Mesenchymal stem cell (in vitro differentiated cells and primary cell): ENCODE data around the gene ZFPM1.

Experiments used
- DNase-seq: peaks from one replicate; pipeline ENCODE4 v3.0.0-alpha.2; 2013
- H2AFZ ChIP-seq: one replicate; pipeline ENCODE4 v1.6.1; 2013; ENCODE audit warnings: low read depth, mild to moderate bottlenecking, control low read depth, inconsistent platforms, low read length, moderate library complexity
- H2AK5ac ChIP-seq: 2 replicates; pipeline ENCODE4 v1.6.1; 2013; ENCODE audit warnings: low read length, moderate library complexity, mild to moderate bottlenecking, inconsistent platforms; ENCODE audit not compliant: severe bottlenecking
- H2BK120ac ChIP-seq: one replicate; pipeline ENCODE4 v1.6.1; 2013; ENCODE audit warnings: low read depth, mild to moderate bottlenecking, inconsistent platforms, low read length, moderate library complexity
- H2BK12ac ChIP-seq, 2 experiments: one replicate each; pipeline ENCODE4 v1.6.1; 2013; ENCODE audit warnings: inconsistent platforms in 2 of 2, low read length in 2 of 2, mild to moderate bottlenecking in 2 of 2, moderate library complexity in 2 of 2, control low read depth in 1 of 2
- H2BK15ac ChIP-seq: one replicate; pipeline ENCODE4 v1.6.1; 2013; ENCODE audit warnings: mild to moderate bottlenecking, low read depth, inconsistent platforms; ENCODE audit not compliant: poor library complexity, severe bottlenecking
- H2BK5ac ChIP-seq: 2 replicates; pipeline ENCODE4 v1.6.1; 2013; ENCODE audit warnings: low read depth, mild to moderate bottlenecking, low read length, control low read depth, inconsistent platforms; ENCODE audit not compliant: poor library complexity, severe bottlenecking
- H3K14ac ChIP-seq, 2 experiments: one replicate each; pipeline ENCODE4 v1.6.1; 2013; ENCODE audit warnings: inconsistent platforms in 2 of 2, low read length in 2 of 2, control low read depth in 1 of 2, mild to moderate bottlenecking in 1 of 2, moderate library complexity in 1 of 2
- H3K18ac ChIP-seq, 2 experiments: one replicate each; pipeline ENCODE4 v1.6.1; 2013; ENCODE audit warnings: inconsistent platforms in 2 of 2, low read length in 2 of 2, control low read depth in 1 of 2, low read depth in 1 of 2, mild to moderate bottlenecking in 1 of 2
- H3K23ac ChIP-seq, 2 experiments: one replicate each; pipeline ENCODE4 v1.6.1; 2013; ENCODE audit warnings: inconsistent platforms in 2 of 2, low read length in 2 of 2, mild to moderate bottlenecking in 2 of 2, moderate library complexity in 2 of 2, control low read depth in 1 of 2
- H3K27ac ChIP-seq: 2 replicates; pipeline ENCODE4 v1.5.1; 2013; ENCODE audit warnings: mild to moderate bottlenecking, moderate library complexity, low read length, control low read depth, inconsistent platforms; ENCODE audit not compliant: poor library complexity, severe bottlenecking
- H3K27me3 ChIP-seq, 2 experiments: 2 replicates each; pipeline versions ENCODE4 v1.6.1 to v1.7.0; 2013; ENCODE audit warnings: low read length in 2 of 2, mild to moderate bottlenecking in 2 of 2, moderate library complexity in 2 of 2, control low read depth in 1 of 2, inconsistent platforms in 1 of 2; ENCODE audit not compliant: control insufficient read depth in 1 of 2, insufficient read depth in 1 of 2
- H3K36me3 ChIP-seq, 2 experiments: 2 replicates each; pipeline versions ENCODE4 v1.6.1 to v1.7.0; 2013; ENCODE audit warnings: low read length in 2 of 2, control low read depth in 1 of 2, inconsistent platforms in 1 of 2, low read depth in 1 of 2, mild to moderate bottlenecking in 1 of 2; ENCODE audit not compliant: insufficient read depth in 2 of 2, control insufficient read depth in 1 of 2
- H3K4ac ChIP-seq, 2 experiments: one replicate each; pipeline ENCODE4 v1.6.1; 2013; ENCODE audit warnings: inconsistent platforms in 2 of 2, low read length in 2 of 2, mild to moderate bottlenecking in 2 of 2, moderate library complexity in 2 of 2, control low read depth in 1 of 2, low read depth in 1 of 2
- H3K4me1 ChIP-seq: 2 replicates; pipeline ENCODE4 v1.6.1; 2013; ENCODE audit warnings: low read depth, low read length, control low read depth; ENCODE audit not compliant: control insufficient read depth, insufficient read depth
- H3K4me2 ChIP-seq: 2 replicates; pipeline ENCODE4 v1.6.1; 2013; ENCODE audit warnings: low read length, mild to moderate bottlenecking, inconsistent platforms; ENCODE audit not compliant: poor library complexity, severe bottlenecking
- H3K4me3 ChIP-seq, 2 experiments: 2 replicates each; pipeline versions ENCODE4 v1.5.1 to v1.7.0; 2013; ENCODE audit warnings: low read length in 2 of 2, mild to moderate bottlenecking in 2 of 2, control low read depth in 1 of 2, low read depth in 1 of 2; ENCODE audit not compliant: insufficient read depth in 1 of 2
- H3K79me1 ChIP-seq: replicated peaks from 2 replicates; pipeline ENCODE4 v1.6.1; 2013; ENCODE audit warnings: mild to moderate bottlenecking, control low read depth, low read length, inconsistent platforms; ENCODE audit not compliant: poor library complexity, severe bottlenecking
- H3K9ac ChIP-seq: 2 replicates; pipeline ENCODE4 v1.7.0; 2013; ENCODE audit warnings: mild to moderate bottlenecking, low read length, moderate library complexity
- H3K9me3 ChIP-seq: 2 replicates; pipeline ENCODE4 v1.7.0; 2013; ENCODE audit warnings: mild to moderate bottlenecking, low read length; ENCODE audit not compliant: control insufficient read depth
- H4K8ac ChIP-seq: one replicate; pipeline ENCODE4 v1.6.1; 2013; ENCODE audit warnings: inconsistent platforms, mild to moderate bottlenecking, low read length, moderate library complexity
- H4K91ac ChIP-seq: one replicate; pipeline ENCODE4 v1.6.1; 2013; ENCODE audit warnings: mild to moderate bottlenecking, low read length, inconsistent platforms
- WGBS: methylation state at CpG from one replicate; pipeline ENCODE4 v1.1.7; 2013; ENCODE audit warnings: mixed read lengths; 5-methylcytosine and 5-hydroxymethylcytosine counted together

Gene ZFPM1

DNA sequence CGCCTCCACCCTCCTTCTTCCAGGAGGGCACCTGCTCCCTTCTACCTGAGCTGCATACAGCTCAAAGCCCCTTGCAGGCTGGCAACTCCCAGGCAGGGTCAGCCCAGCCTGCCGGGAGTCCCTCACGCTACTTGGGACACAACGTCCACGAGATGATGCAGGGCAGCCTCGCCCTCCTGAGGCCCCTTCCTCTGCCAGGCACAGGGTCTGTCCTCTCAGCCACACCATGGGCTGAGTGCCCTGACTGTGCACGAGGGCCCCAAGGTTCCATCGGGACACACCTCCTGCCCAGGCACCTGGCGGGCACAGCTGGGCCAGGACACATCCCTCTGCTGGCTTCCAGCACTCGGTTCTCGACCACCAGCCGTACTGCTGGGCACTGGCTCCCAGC is 86.2 kb downstream of the ZFPM1 start:
- H3K4ac ChIP-seq = no peak overlapping the region
- H3K14ac ChIP-seq = no peak overlapping the region
- H3K9me3 ChIP-seq = peaks cover 32% of the 10 kb centered on the region
- no peak overlapping the region for H3K18ac ChIP-seq
- H4K91ac ChIP-seq = no peak overlapping the region
- H3K23ac ChIP-seq = no peak overlapping the region
- H3K4me3 ChIP-seq = no peak overlapping the region
- H2BK5ac ChIP-seq = no peak overlapping the region
- no peak overlapping the region for H3K9ac ChIP-seq
- H3K27me3 ChIP-seq = peaks cover 17 to 38% of the 10 kb centered on the region in 2 experiments
- H3K79me1 ChIP-seq = peaks cover 6% of the 10 kb centered on the region
- no peak overlapping the region for H2BK15ac ChIP-seq
- H2AK5ac ChIP-seq = no peak overlapping the region
- WGBS = 87% methylated on average over 12 of the region's 12 CpGs
- no peak for DNase-seq
- no peak overlapping the region for H3K27ac ChIP-seq
- no peak overlapping the region for H2BK120ac ChIP-seq
- peaks cover 0 to 19% of the 10 kb centered on the region in 2 experiments for H3K36me3 ChIP-seq
- no peak overlapping the region for H2AFZ ChIP-seq
- no peak overlapping the region for H3K4me2 ChIP-seq
- H2BK12ac ChIP-seq = no peak overlapping the region
- no peak overlapping the region for H4K8ac ChIP-seq
- peaks cover 11% of the 10 kb centered on the region for H3K4me1 ChIP-seq

DNA sequence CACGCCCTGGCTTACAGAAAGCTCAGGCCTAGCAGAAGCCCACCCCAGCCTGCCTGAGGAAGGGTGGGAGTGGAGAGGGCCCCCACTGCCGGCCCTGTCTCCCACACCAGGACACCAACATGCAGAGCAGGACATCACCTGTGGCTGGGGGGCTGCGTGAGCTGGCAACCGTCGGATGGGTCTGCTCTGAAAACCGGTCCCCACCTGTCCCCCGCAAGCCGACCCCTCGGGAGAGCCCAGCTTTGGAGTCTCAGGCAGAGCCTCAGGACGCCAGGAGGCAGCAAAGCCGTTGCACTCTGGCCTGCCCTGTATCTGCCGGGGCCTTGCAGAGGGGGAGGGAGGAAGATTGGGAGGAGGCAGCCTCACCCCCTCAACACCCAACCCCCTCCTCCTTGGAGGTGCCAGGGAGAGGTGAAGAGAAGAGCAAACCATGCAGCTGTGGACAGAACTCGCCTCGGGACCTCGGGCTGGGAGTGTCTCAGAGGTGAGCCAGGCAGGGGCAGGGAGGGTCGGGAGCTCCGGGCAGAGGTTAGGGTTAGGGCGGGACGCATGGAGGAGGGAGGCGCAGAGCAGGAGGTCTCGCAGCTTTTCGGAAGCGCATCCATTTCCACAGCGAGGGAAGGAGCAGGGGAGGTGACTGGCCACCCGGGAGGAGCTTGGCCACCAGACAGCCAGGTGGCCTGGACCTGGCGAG is 86.7 kb downstream of the ZFPM1 start:
- peaks cover 18 to 38% of the 10 kb centered on the region in 2 experiments for H3K27me3 ChIP-seq
- H3K18ac ChIP-seq = no peak overlapping the region
- DNase-seq = no peak
- no peak overlapping the region for H3K14ac ChIP-seq
- no peak overlapping the region for H4K91ac ChIP-seq
- H2BK120ac ChIP-seq = no peak overlapping the region
- H2AFZ ChIP-seq = no peak overlapping the region
- no peak overlapping the region for H3K23ac ChIP-seq
- H2AK5ac ChIP-seq = no peak overlapping the region
- 63% methylated on average over 19 of the region's 26 CpGs for WGBS
- no peak overlapping the region for H2BK5ac ChIP-seq
- no peak overlapping the region for H3K4ac ChIP-seq
- H3K4me1 ChIP-seq = peaks cover 9% of the 10 kb centered on the region
- no peak overlapping the region for H2BK15ac ChIP-seq
- no peak overlapping the region for H3K4me3 ChIP-seq
- H4K8ac ChIP-seq = no peak overlapping the region
- peaks cover 0 to 17% of the 10 kb centered on the region in 2 experiments for H3K36me3 ChIP-seq
- no peak overlapping the region for H2BK12ac ChIP-seq
- peaks cover 6% of the 10 kb centered on the region for H3K79me1 ChIP-seq
- H3K27ac ChIP-seq = no peak overlapping the region
- peaks cover 34% of the 10 kb centered on the region for H3K9me3 ChIP-seq
- H3K9ac ChIP-seq = no peak overlapping the region
- no peak overlapping the region for H3K4me2 ChIP-seq

DNA sequence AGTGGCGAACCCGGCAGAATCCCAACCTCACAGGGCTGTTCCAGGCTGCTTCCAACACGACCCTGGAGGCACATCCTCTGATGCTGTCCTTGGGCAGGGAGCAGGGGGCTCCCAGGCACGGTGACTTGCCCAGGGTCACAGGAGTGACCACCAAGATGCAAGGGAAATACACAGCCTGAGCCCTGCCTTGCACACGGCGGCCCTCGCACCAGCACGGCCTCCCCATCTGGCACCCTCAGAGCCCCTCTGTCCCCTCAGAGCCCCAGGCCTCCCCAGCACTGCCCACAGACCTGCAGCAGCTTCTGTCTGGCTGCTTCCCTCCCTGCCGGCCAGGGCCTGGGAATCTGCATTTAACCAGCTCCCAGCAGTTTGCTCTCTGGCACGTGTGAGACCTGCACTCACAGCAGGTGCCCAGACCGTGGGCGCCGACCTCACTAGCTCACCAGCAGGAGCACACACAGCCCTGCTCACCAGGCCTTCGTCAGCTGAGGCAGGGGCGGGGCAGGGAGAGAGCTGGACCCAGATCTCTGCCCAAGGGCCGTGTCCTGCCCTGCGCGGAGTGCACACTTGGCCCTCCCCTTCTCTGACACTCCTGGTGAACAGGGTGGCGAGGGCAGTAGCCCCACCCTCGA is 87.4 kb downstream of the ZFPM1 start:
- no peak overlapping the region for H3K4me2 ChIP-seq
- no peak overlapping the region for H3K9ac ChIP-seq
- no peak overlapping the region for H2AK5ac ChIP-seq
- no peak overlapping the region for H2BK5ac ChIP-seq
- peaks cover 38% of the 10 kb centered on the region for H3K9me3 ChIP-seq
- no peaks in the 10 kb centered on the region for H3K79me1 ChIP-seq
- 73% methylated on average over 20 of the region's 20 CpGs for WGBS
- no peak overlapping the region for H3K4me3 ChIP-seq
- no peak overlapping the region for H2BK120ac ChIP-seq
- DNase-seq = no peak
- peaks cover 3% of the 10 kb centered on the region for H3K4me1 ChIP-seq
- no peak overlapping the region for H4K91ac ChIP-seq
- H3K14ac ChIP-seq = no peak overlapping the region
- peaks cover 0 to 11% of the 10 kb centered on the region in 2 experiments for H3K36me3 ChIP-seq
- no peak overlapping the region for H4K8ac ChIP-seq
- H3K23ac ChIP-seq = no peak overlapping the region
- peaks cover 24 to 38% of the 10 kb centered on the region in 2 experiments for H3K27me3 ChIP-seq
- no peak overlapping the region for H2BK15ac ChIP-seq
- no peak overlapping the region for H3K4ac ChIP-seq
- H2AFZ ChIP-seq = no peak overlapping the region
- no peak overlapping the region for H3K18ac ChIP-seq
- H2BK12ac ChIP-seq = no peak overlapping the region
- no peak overlapping the region for H3K27ac ChIP-seq

DNA sequence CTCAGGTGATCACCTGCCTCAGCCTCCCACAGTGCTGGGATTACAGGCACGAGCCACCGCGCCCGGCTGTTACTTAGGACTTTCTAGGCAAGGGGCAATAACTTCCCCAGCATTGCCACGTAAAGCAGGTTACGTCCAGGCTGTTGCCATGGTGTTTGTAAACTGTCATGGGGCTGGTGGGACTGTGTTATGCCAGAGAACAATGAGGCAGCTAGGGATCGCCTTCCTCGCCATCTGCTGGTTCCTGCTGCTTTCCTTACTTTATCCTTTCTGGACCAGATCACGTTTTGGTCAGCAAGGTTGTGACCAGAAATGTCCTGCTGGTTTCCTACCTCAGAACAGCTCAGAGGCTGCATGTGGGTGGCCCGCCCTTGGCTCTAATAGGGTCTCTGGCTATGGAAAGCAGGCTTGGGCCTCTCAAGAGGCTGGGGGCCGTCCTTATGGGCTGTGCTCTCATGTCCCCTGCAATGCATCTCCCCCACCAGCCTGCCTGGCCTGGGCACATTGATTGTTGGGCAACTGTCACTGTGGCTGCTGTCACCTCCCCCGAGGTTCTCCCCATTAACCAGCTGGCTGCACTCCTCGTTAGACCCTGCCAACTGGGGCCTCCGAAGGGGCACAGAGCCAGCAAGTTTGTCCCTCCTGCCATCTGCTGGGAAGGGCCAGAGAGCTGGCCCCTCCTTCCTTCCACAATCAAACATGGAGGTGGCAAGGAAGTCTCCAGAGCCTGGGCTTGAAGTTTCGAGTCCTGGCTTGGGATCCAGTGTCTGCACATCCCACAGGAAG is 88.9 kb downstream of the ZFPM1 start:
- Histone ChIP-seq H3K18ac (no peak overlapping the region), H3K27ac (no peak overlapping the region), H3K4ac (no peak overlapping the region), H2AFZ (no peak overlapping the region), H3K79me1 (no peaks in the 10 kb centered on the region), H2BK120ac (no peak overlapping the region), H3K23ac (no peak overlapping the region), H2AK5ac (no peak overlapping the region), H2BK12ac (no peak overlapping the region), H3K9me3 (peaks cover 49% of the 10 kb centered on the region), H3K4me2 (no peak overlapping the region), H3K27me3 (peaks cover 38 to 51% of the 10 kb centered on the region in 2 experiments), H3K36me3 (peaks cover 0 to 2% of the 10 kb centered on the region in 2 experiments), H2BK15ac (no peak overlapping the region), H3K14ac (no peak overlapping the region), H3K4me3 (no peak overlapping the region), H4K91ac (no peak overlapping the region), H3K9ac (no peak overlapping the region), H2BK5ac (no peak overlapping the region), H4K8ac (no peak overlapping the region), H3K4me1 (no peaks in the 10 kb centered on the region)
- 67% methylated on average over 15 of the region's 15 CpGs for WGBS
- DNase-seq = no peak
